CD4-positive, alpha-beta T cell treated with Interleukin-17A for 1 hour (primary cell): ENCODE results near the gene CARS1.

Source experiments
- DNase-seq: peaks from one replicate; pipeline ENCODE4 v3.0.0-alpha.2; 2020

Gene CARS1

GRCh38 chr11:3057069-3057963 is at the start of gene CARS1:
Gene CARS1, minus strand, starts transcription at chr11:3057423. Its CDS starts 56 bp downstream, at chr11:3057367.
- peak; percentile 92 for DNase-seq

- no peak for DNase-seq
Observed at GRCh38 chr11:3105791-3106735, 48.8 kb upstream of the CARS1 start.

GRCh38 chr11:3104961-3105790 is 48.0 kb upstream of the CARS1 start:
- DNase-seq: no peak

GRCh38 chr11:3104051-3104714 is 47.0 kb upstream of the CARS1 start:
- no peak for DNase-seq

- DNase-seq: no peak
Observed at GRCh38 chr11:3103076-3103475, 45.9 kb upstream of the CARS1 start.

GRCh38 chr11:3102641-3102921 is 45.4 kb upstream of the CARS1 start:
- no peak for DNase-seq

- DNase-seq: no peak
Observed at GRCh38 chr11:3101921-3102640, 44.9 kb upstream of the CARS1 start.

GRCh38 chr11:3099178-3099577 is 42.0 kb upstream of the CARS1 start:
- peak; percentile 18 for DNase-seq

GRCh38 chr11:3096909-3097530 is 39.8 kb upstream of the CARS1 start:
- DNase-seq: no peak

- no peak for DNase-seq
Observed at GRCh38 chr11:3095712-3096361, 38.6 kb upstream of the CARS1 start.

GRCh38 chr11:3094223-3094824 is 37.1 kb upstream of the CARS1 start:
- DNase-seq: no peak

- no peak for DNase-seq
Observed at GRCh38 chr11:3093281-3094191, 36.3 kb upstream of the CARS1 start.

- no peak for DNase-seq
Observed at GRCh38 chr11:3092603-3093141, 35.4 kb upstream of the CARS1 start.

GRCh38 chr11:3091846-3092602 is 34.8 kb upstream of the CARS1 start:
- DNase-seq: peak; percentile 76

- no peak for DNase-seq
Observed at GRCh38 chr11:3091081-3091845, 34.0 kb upstream of the CARS1 start.

GRCh38 chr11:3090096-3090901 is 33.1 kb upstream of the CARS1 start:
- no peak for DNase-seq
